K562 (cell line): ENCODE measurements around the gene NDRG3. TPM values are rescaled to one million over a fixed set of nuclear protein-coding genes. Genes with fewer than 3 reads are reported as not detected.

Experiments
- BACH1 ChIP-seq: fragments of 200-800 bp; sonication (Bioruptor generic); IDR thresholded peaks from 2 replicates; pipeline ENCODE4 v1.6.1; 2016; ENCODE audit warnings: missing genetic modification characterization, missing compliant biosample characterization
- BCOR ChIP-seq: fragments of 450-650 bp; IDR thresholded peaks from 2 replicates; pipeline ENCODE4 v1.6.1; 2016
- GATA2 ChIP-seq: sonication (generic); formaldehyde crosslinking; IDR thresholded peaks from 2 replicates; pipeline ENCODE4 v1.4.0; 2020; ENCODE audit warnings: mild to moderate bottlenecking, missing genetic modification reagents
- GMEB1 ChIP-seq: fragments of 250-450 bp; sonication (Bioruptor Pico); IDR thresholded peaks from 2 replicates; pipeline ENCODE4 v1.4.0; 2020; ENCODE audit warnings: mild to moderate bottlenecking
- HOMEZ ChIP-seq: fragments of 250-450 bp; sonication (Bioruptor Pico); IDR thresholded peaks from 2 replicates; pipeline ENCODE4 v1.4.0; 2020; ENCODE audit warnings: mild to moderate bottlenecking, moderate library complexity
- IRF2 ChIP-seq: sonication (generic); formaldehyde crosslinking; IDR thresholded peaks from 2 replicates; pipeline ENCODE4 v1.8.1; 2022; ENCODE audit warnings: mild to moderate bottlenecking, missing genetic modification reagents
- KDM2B ChIP-seq: fragments of 250-450 bp; sonication (Bioruptor Pico); IDR thresholded peaks from 2 replicates; pipeline ENCODE4 v1.8.0; 2021; ENCODE audit warnings: mild to moderate bottlenecking, moderate library complexity
- MAFG ChIP-seq: fragments of 450-650 bp; conservative IDR thresholded peaks from 2 replicates; pipeline ENCODE4 v1.6.1; 2016; ENCODE audit warnings: missing genetic modification characterization, missing compliant biosample characterization
- MTA3 ChIP-seq: fragments of 450-650 bp; formaldehyde crosslinking; IDR thresholded peaks from 2 replicates; pipeline ENCODE4 v1.6.1; 2017; ENCODE audit warnings: mild to moderate bottlenecking, borderline replicate concordance
- PTBP1 ChIP-seq: fragments of 200-400 bp; formaldehyde crosslinking; IDR thresholded peaks from 2 replicates; pipeline ENCODE4 v1.6.1; 2017; ENCODE audit warnings: low read depth, low read length
- SAFB ChIP-seq: fragments of 200-400 bp; formaldehyde crosslinking; IDR thresholded peaks from 2 replicates; pipeline ENCODE4 v1.6.1; 2017; ENCODE audit warnings: low read depth, low read length, borderline replicate concordance
- SRSF9 ChIP-seq: fragments of 200-400 bp; formaldehyde crosslinking; IDR thresholded peaks from 2 replicates; pipeline ENCODE4 v1.6.1; 2017; ENCODE audit warnings: low read depth, low read length, borderline replicate concordance
- THAP12 ChIP-seq: fragments of 250-450 bp; sonication (Bioruptor Pico); IDR thresholded peaks from 2 replicates; pipeline ENCODE4 v1.9.0; 2021; ENCODE audit warnings: mild to moderate bottlenecking, inconsistent platforms
- ZNF121 ChIP-seq: sonication (generic); formaldehyde crosslinking; conservative IDR thresholded peaks from 2 replicates; pipeline ENCODE4 v1.8.0; 2022; ENCODE audit warnings: missing genetic modification reagents
- ZNF449 ChIP-seq: fragments of 250-450 bp; sonication (Bioruptor Pico); IDR thresholded peaks from 2 replicates; pipeline ENCODE4 v1.8.0; 2022; ENCODE audit warnings: moderate library complexity, mild to moderate bottlenecking, inconsistent platforms
- ZNF609 ChIP-seq: sonication (generic); formaldehyde crosslinking; IDR thresholded peaks from 2 replicates; pipeline ENCODE4 v1.8.1; 2023; ENCODE audit warnings: missing genetic modification reagents, mild to moderate bottlenecking, borderline replicate concordance
- polyA plus RNA-seq, 8 experiments: library from polyadenylated mRNA; depleted of rRNA in 4 of 8; stranded (reverse) in 5 of 8; unstranded in 3 of 8; fragments of >200 nt; fragmentation: Nextera tagmentation in 2 of 8; fragmentation: Illumina TruSeq in 1 of 8; extraction: Ambion mirVana in 2 of 8; extraction: Trizol in 1 of 8; gene quantifications; 2 replicates each; pipeline versions ENCODE4 v1.2.1 to v1.2.3, GENCODE V29; 2011 to 2014; ENCODE audit warnings: inconsistent platforms in 1 of 8, missing spikeins in 1 of 8
- total RNA-seq, 7 experiments: library from RNA; depleted of rRNA in 6 of 7; stranded (reverse); fragments of >200 nt in 6 of 7; fragmentation: Illumina TruSeq in 2 of 7; extraction: Trizol in 2 of 7; gene quantifications; 2 replicates each; pipeline versions ENCODE4 v1.2.1 to v1.2.3, GENCODE V29; 2011 to 2021; ENCODE audit warnings: low replicate concordance in 1 of 7

NDRG3 gene
- total and polyA plus RNA-seq, 9 of the 15 experiments (the other 6 are each of a cell fraction or from before 2014, with no cell fraction given) = 14.6 to 39.4 (median 24.4) TPM

GRCh38 chr20:36745234-36745926 is 510 bp downstream of the NDRG3 start (continued):
- TF ChIP-seq ZNF609 (no peak), HOMEZ (CRISPR knock-in tag) (no peak), GMEB1 (CRISPR knock-in tag) (no peak), BCOR (peak; percentile 85), IRF2 (CRISPR knock-in tag) (no peak), GATA2 (CRISPR knock-in tag) (no peak), THAP12 (CRISPR knock-in tag) (no peak), KDM2B (CRISPR knock-in tag) (no peak), PTBP1 (no peak), MTA3 (no peak), MAFG (tag) (no peak), SAFB (no peak), SRSF9 (no peak), ZNF449 (CRISPR knock-in tag) (no peak), ZNF121 (CRISPR knock-in tag) (no peak), BACH1 (tag) (no peak)
